NCI-H2081 (cell line): ENCODE measurements around the gene LHFPL3.
"Not testable (repeated sequence)": the region's sequence is repeated elsewhere in the genome, so short reads cannot be mapped to it uniquely, and the experiment has no call there.

Experiments used
- DNase-seq, 2 experiments: peaks; one replicate each; lab custom pipeline; 2025; lab: John Stamatoyannopoulos, UW

LHFPL3 gene

DNA sequence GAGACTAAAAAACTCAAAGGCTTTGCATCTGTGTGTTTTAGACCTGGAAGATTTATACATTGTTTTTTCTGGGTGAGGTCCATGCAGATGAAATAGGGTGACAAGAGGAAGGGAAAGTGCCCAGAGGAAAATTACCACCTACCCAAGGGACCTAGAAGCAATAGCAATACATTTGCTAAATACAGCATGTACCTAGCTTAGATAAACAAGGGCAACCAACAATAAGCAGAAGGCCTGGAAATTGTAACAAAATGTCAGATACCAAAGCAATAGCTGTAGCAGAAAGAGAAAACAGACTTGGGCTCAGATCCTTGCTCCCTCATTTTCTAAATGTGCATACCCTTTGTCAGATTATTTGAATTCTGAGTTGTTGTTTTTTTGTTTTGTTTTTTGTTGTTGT lies 367.2 kb downstream of the LHFPL3 start:
- no peak for DNase-seq

DNA sequence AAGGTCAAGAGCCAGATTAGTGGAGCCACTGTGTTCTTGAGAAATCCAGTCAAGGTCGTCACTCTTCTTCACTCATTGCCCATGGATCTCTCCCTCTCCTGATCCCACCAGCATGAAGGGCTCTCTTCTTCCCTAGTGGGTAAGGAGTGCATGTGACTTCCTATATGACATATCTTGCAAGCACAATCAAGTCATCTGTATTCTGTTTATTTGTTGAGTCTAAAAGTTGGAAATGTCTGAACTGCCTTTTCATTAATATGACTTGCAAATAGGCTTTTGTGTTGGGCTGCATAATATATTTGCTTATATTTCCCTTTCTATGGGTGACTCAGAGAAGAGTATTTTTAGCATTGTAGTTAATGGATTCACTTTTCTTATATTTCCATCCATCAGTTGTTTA lies 371.9 kb downstream of the LHFPL3 start:
- DNase-seq, result no peak

DNA sequence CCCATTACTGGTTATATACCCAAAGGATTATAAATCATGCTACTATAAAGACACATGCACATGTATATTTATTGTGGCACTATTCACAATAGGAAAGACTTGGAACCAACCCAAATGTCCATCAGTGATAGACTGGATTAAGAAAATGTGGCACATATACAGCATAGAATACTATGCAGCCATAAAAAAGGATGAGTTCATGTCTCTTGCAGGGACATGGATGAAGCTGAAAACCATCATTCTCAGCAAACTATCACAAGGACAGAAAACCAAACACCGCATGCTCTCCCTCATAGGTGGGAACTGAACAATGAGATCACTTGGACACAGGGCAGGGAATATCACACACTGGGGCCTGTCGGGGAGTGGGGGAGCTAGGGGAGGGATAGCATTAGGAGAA lies 392.6 kb downstream of the LHFPL3 start:
- not testable (repeated sequence) for DNase-seq

DNA sequence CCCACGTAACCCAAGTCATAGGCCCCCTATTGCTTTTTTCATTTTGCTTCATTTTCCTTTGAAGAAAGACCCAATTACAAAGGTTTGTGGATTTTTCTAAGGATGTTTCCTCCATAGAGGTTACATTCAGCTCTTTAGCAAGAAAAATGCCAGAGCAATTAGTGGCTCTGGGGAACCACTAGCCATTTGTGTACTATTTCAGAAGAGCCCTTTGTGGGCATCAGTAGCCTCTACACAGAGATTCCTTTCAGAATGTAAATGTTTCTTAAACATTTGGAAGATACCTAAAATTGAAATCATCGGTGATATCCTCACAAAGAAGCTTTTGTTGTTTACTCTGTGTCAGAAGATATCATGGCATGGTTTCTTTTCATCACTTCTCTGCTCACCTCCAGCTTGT lies 394.6 kb downstream of the LHFPL3 start:
- DNase-seq, result no peak

DNA sequence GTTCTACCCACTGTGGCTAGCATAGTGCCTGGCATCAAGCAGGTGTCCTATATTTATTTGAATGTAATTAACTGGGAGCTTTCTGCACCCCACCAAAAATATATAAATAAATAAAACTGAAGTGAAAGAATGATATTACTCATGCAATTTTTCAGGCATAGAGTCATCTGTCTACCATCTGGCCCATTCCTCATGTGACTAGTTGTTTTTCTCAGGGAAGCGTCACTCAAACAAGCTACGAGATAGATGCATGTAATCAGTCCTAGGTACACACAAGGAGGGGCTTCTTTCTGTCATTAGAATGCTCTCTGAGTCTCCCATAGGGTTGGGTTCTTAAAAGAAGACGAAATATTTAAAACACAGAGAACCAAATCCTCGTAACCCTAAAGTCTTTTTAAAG lies 430.1 kb downstream of the LHFPL3 start:
- no peak for DNase-seq

DNA sequence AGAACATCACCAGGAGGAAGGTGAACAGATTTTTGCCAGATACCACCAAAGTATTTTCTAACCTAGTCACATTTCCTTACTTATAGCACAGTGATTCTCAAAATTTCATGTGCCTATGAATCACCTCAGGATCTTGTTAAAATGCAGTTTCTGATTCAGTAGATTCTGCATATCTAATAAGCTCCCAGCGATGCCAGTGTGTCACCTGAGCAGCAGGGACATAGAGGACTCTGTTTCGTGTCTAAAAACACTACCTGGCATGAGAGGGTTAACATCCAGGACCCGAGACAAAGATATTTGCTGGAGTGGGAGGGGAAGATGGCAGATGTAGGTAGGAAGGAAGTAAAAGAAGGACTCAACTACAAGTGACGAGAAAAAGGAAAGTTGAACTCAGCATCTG lies 433.5 kb downstream of the LHFPL3 start:
- no peak for DNase-seq

DNA sequence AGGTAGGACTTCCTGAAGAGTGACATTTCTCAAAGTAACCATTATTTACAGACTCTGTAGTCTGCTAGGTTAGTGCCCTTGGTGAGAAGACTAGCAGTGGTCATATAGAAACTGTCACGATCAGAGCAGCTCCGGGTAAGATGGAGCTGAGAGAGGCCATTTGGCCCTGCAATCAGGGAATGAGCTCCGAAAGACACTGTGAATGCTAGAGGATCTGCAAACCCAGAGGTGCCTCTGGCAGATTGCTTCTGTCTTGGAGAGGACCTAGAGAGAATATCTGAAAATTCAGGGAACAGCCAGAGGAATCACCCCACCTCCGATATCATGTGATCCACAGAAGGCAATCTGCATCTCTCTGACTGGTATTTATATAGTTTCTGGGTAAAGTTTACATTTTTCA lies 438.7 kb downstream of the LHFPL3 start:
- no peak for DNase-seq

DNA sequence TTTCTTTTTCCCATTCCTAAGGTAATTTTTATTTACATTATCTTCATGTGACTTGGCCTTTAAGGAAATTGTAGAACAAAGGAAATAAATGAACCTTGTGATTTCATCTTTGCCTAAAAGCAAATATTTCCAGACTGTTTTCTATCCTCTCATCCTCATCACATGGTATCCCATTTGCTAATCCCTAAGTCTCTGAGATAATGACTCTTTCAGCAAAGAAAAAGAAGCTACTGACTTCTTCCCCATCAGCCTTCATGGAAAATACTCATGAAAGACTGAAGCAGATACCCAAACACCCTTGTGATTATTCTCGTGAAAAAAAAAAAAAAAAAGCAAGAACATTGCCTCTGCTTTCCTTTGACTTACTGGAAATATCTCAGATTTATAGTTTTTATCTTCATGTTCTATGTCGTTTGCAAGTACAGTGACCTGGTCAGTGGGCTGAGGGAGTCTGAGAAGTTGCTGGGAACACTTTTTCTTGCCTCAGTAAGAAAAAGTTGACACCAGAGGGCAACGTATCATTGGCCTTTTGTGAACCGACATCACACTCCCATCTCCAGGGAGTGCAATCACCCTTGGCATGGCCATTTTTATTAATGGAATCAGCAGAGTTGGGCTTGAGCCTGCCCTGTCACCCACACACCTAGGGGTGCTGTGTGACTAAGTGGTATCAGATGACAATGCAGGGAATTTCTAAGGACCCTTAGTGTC lies 439.6 kb downstream of the LHFPL3 start:
- no peak for DNase-seq

DNA sequence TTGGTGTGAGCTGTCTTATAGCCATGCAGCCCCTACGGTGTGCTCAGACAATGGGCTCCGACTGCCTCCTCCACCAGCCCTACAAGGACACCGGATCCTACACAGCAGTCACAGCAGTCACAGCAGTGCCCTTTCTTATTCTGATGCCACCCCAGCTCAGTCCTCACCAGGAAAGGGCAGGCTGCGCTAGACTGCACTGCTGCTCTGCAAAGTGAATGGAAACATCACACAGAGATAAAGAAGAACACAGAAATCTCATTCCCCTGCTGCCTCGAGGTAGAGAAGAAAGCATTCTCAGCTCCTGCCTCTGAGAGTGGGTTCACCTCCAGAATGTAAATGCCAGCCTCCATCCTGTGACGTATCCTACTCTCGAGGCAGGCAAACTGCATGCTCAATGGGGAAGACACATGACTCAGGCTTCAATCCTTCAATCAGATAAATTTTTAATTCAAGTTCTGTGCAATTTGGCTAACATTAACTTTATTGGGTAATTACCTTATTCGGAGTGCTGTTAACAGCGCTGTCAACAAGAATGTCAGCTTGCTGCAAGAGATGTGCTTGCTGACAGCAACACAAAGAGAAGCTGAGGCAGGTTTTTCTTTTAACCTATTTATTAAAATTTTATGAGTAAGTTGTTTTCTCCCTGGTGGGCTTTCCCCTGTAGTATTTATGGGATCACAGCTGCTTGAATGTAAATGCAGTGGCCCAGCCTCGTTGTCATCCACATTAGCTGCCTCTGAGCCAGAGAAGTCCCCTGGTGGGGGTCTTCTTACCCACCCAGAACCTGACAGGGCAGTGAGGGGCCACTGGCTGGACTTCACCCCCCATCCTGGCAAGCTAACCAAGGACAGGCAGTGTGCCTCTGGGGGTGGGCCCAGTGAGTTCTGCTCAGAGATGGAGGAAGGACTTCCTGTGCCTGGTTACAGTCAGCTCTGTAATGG lies 444.3 kb downstream of the LHFPL3 start:
- DNase-seq, result no peak

DNA sequence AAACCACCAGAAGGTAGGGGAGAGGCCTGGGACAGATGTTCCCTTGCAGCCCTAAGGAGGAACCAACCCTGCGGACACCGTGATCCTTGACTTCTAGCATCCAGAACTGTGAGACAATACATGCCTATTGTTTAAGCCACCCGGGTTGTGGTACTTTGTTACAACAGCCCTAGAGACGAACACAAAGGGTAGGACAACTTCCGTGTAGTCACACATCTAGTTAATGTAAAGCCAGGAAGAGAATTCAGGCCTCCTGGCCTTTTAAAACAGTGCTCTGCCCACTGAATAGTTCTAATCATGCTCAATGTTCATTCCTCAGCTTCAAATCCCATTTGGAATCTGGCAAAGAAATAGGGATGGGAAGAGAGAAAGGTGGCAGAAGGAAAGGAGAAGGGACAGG lies 445.4 kb downstream of the LHFPL3 start:
- DNase-seq, result no peak

DNA sequence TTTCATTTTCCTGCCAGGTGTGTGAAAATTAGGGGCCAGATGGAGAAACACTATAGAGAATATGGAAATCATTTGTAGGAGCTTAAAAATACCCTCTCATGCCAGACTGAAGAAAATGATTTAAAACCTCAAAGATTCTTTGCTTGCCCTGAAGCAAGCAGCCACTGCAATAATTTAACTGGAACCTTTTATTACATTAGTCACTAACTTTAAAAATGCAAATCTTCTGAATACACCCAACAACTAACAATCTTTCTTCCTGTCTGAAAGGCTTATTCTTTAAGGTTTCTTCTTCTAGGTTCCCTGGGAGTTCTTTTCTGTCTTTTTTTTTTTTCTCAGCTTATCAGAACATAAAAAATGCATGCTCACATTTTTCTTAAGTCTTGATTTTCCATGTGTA lies 447.1 kb downstream of the LHFPL3 start:
- no peak for DNase-seq

DNA sequence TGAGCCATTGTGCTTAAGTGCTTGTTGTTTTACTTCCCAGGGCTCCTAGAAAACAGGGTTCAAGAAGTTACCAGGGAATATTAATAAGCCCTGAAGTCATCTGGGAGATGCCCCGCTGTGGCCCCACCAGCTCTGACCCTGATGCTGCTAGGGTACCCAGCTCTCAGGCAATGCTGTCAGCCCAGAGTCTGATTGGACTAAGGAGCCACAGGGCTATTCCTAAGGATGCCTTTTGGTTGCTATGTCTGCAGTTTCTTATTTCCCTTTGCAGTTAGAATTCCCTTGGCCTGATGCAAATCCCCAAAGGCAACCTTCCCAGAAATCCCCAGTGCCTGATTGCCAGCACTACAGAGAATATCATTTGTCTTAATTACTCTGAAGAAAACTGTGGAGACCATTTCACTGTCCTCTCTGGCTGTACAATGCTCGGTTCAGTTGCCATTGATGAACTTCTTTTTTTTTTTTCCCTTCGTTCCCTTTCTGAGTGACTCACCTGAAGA lies 448.9 kb downstream of the LHFPL3 start:
- no peak for DNase-seq

DNA sequence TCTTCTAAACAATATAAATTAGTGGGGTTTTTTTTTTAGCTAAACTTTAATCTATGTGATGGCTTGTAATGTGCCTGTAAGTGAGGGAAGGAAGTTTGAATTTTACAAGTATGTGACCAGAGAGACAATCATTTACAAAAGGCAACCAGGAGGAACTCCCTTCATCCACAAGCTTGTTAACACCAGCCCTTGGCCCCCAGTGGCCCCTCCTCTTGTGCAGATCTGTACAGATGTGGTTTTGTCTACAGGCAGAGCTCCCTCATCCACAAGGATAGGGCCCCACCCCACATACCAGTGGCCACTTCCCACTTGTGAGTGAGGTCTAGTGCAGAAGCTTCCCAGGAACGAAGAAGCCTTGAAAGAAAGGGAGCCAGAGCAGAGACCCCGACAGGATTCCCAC lies 451.5 kb downstream of the LHFPL3 start:
- DNase-seq, result no peak

DNA sequence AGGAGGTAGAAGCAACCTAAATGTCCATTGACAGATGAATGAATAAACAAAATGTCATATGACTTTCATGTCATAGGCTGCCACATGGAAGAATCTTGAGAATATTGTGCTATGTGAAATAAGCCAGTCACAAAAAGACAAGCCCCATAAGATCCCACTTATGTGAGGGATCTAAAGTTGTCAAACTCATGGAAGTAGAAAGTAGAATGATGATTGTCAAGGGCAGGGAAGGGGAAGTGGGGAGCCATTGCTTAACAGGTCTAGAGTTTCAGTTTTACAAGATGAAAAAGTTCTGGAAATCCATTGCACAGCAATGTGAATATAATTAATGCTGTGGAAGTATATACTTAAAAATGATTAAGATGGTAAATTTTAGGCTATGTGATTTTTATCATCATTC lies 456.3 kb downstream of the LHFPL3 start:
- DNase-seq, result no peak

DNA sequence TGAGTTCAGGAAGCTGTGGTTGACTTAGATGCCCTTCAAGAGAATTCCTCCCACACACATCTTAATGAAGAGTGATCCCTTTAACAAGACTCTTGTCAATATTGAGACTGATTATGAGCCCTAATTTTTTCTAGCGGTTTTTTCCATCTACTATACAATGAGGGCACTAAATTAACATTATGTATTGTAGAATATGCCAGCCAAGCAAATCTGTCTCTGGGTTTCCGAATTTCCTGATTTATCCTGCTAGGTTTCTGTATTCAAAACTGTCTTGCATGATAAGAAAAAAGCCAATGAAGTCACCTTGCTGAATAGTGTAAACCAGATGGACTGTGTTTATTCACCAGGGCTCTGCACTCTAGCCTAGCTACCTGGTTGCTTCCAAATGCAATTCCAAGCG lies 461.4 kb downstream of the LHFPL3 start:
- DNase-seq, result no peak

DNA sequence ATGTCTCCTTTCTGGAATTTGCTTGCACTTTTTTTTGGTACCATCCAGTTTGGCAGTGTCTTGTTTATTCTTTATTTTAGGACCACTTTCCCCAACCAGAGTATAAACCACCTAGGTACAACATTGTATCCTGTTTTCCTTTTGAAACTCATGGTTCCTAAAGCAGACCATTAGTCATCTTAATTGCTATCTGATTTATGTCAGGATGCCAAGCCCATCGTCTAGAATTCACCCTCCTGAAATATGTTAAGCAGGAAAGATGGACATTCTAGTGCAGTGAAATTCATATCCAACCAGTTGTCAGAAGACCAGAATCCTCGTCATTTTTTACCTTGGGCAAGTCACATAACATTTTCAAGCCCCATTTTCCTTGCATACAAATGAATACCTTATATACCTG lies 462.0 kb downstream of the LHFPL3 start:
- DNase-seq, result no peak

DNA sequence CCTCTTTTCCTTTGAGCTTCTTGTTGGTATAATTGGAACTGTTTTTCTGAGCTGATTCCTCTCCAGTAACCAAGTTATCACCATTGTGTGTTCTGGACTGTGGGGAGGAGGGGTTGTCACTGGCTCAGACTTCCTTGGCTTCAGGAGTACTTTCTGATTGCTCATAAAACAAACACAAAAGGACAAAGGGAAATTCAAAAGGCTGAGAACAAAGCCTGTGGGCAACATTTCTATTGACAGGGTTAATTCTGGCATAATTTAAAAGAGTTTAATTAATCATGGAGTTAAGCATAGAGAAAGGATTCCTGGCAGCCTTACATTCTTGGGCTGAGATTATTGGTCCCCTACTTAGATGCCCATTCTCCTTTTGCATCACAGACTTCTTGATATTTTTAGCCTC lies 462.7 kb downstream of the LHFPL3 start:
- no peak for DNase-seq

DNA sequence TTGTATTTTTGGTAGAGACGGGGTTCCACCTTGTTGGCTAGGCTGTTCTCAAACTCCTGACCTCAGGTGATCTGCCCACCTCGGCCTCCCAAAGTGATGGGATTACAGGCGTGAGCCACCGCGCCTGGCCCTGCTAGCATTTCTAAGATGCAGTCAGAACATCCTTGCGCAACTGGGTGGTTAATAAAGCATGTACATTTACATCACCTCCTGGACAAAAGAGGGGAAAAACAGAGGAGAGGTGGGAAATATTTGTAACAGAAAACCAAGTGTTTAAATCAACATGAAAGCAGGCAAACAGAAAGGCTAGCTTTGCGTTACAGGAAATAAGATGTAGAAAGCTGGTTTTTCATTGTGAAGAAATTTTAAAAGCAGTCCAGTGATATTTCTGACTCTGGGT lies 464.7 kb downstream of the LHFPL3 start:
- no peak for DNase-seq

DNA sequence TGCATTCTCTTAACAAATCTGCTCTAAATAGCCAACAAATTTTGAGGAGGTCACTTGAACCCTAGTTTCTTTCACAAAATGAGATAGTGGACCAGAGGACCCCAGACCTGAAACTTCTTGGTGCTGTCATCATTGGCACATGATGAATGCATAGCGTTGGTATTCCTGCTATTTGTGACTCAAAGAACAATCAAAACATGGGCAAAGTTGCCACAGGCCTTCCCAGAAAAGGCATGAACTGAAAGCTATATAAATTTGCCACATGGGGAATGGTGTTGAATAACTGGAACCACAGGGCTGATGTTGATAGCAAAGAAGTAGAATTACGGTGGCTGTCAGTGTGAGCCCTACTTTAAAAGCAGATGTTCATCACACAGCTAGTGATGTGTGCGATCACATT lies 465.8 kb downstream of the LHFPL3 start:
- DNase-seq, result no peak

DNA sequence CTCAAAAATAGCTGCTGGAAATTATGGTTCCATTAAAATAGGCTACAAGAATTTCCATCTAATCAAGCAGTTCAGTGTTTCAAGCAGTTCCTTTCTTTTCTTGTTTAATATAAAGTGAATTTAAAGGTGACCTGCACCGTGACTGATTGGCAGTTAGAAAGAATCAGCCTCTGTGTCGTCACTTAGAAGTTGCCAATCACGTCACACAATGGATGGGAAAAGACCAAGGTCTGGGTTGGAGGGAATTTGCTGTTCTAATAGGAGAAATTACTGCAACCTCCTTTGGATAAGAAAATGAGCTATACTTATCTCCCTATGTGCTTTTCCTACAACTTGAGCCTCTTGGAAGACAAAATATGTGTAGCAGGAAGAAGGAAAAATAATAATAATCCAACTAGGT lies 466.2 kb downstream of the LHFPL3 start:
- DNase-seq, result no peak

DNA sequence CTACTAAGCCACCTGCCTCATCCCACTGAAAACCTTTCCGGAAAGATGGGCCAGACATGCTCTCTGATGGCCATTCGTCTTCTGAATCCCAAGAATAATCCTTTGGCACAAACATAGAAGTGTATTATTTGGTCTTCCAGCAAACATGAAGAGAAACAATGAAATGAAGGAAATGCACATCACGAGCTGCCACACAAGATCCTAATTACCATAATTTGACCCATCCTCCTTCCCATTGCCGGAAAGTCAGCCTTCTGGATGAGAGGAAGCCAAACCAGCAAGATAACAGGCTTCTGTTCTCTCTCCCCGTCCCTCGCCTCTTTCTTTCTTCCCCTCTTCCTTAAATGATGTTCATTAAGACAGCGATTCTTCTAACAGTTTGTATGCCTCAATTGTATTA lies 466.7 kb downstream of the LHFPL3 start:
- DNase-seq, result no peak

DNA sequence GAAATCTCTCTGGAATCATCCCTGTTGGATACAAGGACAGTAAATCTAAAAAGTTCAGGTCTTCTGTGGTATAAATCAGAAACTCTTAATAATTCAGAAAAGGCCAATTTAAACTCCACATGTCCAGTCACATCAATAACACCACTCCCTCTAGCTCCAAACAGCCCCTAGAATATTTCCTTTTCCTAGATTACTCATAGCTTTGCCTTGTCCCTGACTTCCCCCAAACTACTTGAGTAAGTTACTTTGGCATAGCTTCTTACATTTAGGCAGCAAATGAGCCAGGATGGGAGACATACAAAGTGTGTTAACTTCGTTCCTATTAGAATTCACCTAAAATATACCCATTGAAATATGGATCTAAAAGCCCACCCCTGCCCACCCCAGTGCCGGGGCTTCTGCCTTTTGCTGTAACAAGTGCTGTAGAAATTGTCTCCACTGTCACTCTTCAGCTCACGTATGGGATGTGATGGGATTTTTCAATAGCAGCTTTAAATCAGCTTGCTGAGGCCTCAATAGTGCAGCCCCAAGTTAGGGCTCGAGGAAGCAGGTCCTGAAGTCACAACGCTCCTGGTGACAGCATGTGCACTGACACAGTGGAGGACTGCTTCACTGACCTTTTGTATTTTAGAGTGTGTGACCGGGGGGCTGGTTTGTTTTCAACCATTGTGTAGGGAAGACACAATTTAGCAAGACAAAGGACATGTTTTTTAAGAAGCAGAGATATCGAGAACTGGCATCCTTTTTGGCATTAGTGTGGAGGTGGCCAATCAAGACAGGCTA lies 467.4 kb downstream of the LHFPL3 start:
- DNase-seq, result no peak

DNA sequence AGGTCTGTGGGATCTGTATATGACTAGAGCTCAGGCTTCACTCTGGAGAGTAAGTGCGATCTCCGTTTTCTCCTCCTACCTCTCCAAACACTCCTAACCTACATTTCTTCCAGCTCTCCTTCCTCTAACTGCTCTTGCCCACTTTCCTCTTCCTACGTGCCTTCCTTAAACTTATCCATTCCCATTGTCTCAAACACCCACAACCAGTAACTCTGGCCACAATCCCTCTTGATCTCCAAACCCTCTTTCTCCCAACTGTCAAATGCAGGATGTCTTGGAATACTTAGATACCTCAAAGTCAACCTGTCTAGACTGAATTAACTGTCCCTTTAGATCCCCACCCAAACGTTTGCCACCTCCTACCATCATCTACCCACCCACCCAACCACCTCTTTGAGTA lies 471.9 kb downstream of the LHFPL3 start:
- DNase-seq, result no peak
